ENCODE results near the gene PTBP1. TPM values are rescaled to one million over a fixed set of nuclear protein-coding genes. Genes with fewer than 3 reads are reported as not detected.

Gene PTBP1
- total and polyA plus RNA-seq, 2 of the 13 experiments (the other 11 are each of a cell fraction or from before 2014, with no cell fraction given) = 195 to 288 TPM

- TF ChIP-seq SRSF4 (IDR thresholded peaks at IDR 0.05; ENCODE audit: low read depth, low read length, poor library complexity, severe bottlenecking) (no peak), AKAP8 (CRISPR knock-in tag; IDR thresholded peaks at IDR 0.05) (peak; percentile 81; the same call in 1 of the 2 replicates), ZNF484 (CRISPR knock-in tag; IDR thresholded peaks at IDR 0.05; ENCODE audit: borderline replicate concordance, low read depth) (no peak), RBFOX2 (IDR thresholded peaks at IDR 0.05; ENCODE audit: low read depth, low read length) (peak; percentile 81), NRL (CRISPR knock-in tag; IDR thresholded peaks at IDR 0.05; ENCODE audit: borderline replicate concordance) (no peak), ZFY (CRISPR knock-in tag; IDR thresholded peaks at IDR 0.05) (no peak), ZNF510 (CRISPR knock-in tag; IDR thresholded peaks at IDR 0.05; ENCODE audit: low read depth) (no peak), ELF3 (CRISPR knock-in tag; IDR thresholded peaks at IDR 0.05) (no peak), ZNF547 (CRISPR knock-in tag; IDR thresholded peaks at IDR 0.05) (no peak), RBM39 (IDR thresholded peaks at IDR 0.05; ENCODE audit: low read depth, low read length, poor library complexity, severe bottlenecking) (no peak), RAD21 (CRISPR knock-in tag; IDR thresholded peaks at IDR 0.05) (peak; percentile 6; the same call in 1 of the 2 replicates), PAXIP1 (CRISPR knock-in tag; conservative IDR thresholded peaks at IDR 0.05) (no peak), POLR2G (IDR thresholded peaks at IDR 0.05; ENCODE audit: low read depth, low read length) (peak; percentile 38; the same call in 1 of the 2 replicates), ATF2 (CRISPR knock-in tag; IDR thresholded peaks at IDR 0.05) (no peak), DDIT3 (CRISPR knock-in tag; IDR thresholded peaks at IDR 0.05) (no peak), ZNF143 (CRISPR knock-in tag; IDR thresholded peaks at IDR 0.05) (no peak), JUND (CRISPR knock-in tag; IDR thresholded peaks at IDR 0.05) (no peak), KMT2B (CRISPR knock-in tag; IDR thresholded peaks at IDR 0.05) (no peak), ZKSCAN1 (IDR thresholded peaks at IDR 0.05; ENCODE audit: low read length) (no peak)
- TF ChIP-seq, protein P1, sequence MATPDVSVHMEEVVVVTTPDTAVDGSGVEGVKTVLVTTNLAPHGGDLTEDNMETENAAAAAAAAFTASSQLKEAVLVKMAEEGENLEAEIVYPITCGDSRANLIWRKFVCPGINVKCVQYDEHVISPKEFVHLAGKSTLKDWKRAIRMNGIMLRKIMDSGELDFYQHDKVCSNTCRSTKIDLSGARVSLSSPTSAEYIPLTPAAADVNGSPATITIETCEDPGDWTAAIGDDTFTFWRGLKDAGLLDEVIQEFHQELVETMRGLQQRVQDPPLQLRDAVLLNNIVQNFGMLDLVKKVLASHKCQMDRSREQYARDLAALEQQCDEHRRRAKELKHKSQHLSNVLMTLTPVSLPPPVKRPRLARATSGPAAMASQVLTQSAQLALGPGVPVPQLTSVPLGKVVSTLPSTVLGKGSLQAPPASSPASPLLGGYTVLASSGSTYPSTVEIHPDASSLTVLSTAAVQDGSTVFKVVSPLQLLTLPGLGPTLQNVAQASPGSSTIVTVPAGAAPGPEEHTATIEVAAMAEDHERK (CRISPR knock-in tag; IDR thresholded peaks at IDR 0.05; ENCODE audit: low read depth) = no peak
- TF ChIP-seq, protein P2, sequence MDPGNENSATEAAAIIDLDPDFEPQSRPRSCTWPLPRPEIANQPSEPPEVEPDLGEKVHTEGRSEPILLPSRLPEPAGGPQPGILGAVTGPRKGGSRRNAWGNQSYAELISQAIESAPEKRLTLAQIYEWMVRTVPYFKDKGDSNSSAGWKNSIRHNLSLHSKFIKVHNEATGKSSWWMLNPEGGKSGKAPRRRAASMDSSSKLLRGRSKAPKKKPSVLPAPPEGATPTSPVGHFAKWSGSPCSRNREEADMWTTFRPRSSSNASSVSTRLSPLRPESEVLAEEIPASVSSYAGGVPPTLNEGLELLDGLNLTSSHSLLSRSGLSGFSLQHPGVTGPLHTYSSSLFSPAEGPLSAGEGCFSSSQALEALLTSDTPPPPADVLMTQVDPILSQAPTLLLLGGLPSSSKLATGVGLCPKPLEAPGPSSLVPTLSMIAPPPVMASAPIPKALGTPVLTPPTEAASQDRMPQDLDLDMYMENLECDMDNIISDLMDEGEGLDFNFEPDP (CRISPR knock-in tag; conservative IDR thresholded peaks at IDR 0.05) = 0 out of 2 replicates have a peak, but pooled peaks have one; percentile 25
- TF ChIP-seq, protein P3, sequence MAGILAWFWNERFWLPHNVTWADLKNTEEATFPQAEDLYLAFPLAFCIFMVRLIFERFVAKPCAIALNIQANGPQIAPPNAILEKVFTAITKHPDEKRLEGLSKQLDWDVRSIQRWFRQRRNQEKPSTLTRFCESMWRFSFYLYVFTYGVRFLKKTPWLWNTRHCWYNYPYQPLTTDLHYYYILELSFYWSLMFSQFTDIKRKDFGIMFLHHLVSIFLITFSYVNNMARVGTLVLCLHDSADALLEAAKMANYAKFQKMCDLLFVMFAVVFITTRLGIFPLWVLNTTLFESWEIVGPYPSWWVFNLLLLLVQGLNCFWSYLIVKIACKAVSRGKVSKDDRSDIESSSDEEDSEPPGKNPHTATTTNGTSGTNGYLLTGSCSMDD (CRISPR knock-in tag; IDR thresholded peaks at IDR 0.05) = no peak
Observed at GRCh38 chr19:803099-803561, 5.9 kb downstream of the PTBP1 start (continued).
